C4-2B (cell line): ENCODE measurements around the gene PCDHGA11.

Experiments used
- ZFX ChIP-seq: fragments of 450-650 bp; IDR thresholded peaks from 2 replicates; pipeline ENCODE4 v1.6.1; 2017
- TF ChIP-seq, protein P1 (sequence below): fragments of 450-650 bp; conservative IDR thresholded peaks from 2 replicates; pipeline ENCODE4 v1.5.1; 2017; ENCODE audit warnings: mild to moderate bottlenecking

DNA sequence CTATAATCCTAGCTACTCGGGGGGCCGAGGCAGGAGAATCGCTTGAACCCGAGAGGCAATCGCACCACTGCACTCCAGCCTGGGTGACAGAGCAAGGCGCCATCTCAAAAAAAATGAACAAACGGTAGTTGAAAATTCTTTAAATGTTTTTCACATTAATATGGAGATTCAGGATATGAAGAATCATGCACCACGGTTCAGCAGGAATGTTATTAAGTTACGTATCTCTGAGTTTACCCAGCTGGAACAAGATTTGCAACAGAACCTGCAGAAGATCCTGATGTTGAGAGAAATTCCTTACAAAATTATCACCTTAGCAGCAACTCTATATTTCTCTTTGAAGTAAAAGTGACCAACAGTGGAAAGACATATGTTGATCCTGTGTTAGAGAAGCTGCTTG is 19.5 kb downstream of the PCDHGA11 start:
- TF ChIP-seq, protein P1, sequence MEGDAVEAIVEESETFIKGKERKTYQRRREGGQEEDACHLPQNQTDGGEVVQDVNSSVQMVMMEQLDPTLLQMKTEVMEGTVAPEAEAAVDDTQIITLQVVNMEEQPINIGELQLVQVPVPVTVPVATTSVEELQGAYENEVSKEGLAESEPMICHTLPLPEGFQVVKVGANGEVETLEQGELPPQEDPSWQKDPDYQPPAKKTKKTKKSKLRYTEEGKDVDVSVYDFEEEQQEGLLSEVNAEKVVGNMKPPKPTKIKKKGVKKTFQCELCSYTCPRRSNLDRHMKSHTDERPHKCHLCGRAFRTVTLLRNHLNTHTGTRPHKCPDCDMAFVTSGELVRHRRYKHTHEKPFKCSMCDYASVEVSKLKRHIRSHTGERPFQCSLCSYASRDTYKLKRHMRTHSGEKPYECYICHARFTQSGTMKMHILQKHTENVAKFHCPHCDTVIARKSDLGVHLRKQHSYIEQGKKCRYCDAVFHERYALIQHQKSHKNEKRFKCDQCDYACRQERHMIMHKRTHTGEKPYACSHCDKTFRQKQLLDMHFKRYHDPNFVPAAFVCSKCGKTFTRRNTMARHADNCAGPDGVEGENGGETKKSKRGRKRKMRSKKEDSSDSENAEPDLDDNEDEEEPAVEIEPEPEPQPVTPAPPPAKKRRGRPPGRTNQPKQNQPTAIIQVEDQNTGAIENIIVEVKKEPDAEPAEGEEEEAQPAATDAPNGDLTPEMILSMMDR, result no peak
- TF ChIP-seq ZFX, result no peak
